Measurements from ENCODE around the gene BAD.

The BAD gene

GRCh38 chr11:64232967-64233315 is 51.5 kb downstream of the BAD start:
- DNase-seq (ENCODE audit: low read depth in 1 of 2, low spot score in 1 of 2), result no peak

GRCh38 chr11:64232182-64232966 is 52.1 kb downstream of the BAD start:
- no peak for DNase-seq (ENCODE audit: low read depth in 1 of 2, low spot score in 1 of 2)

- no peak for DNase-seq (ENCODE audit: low read depth in 1 of 2, low spot score in 1 of 2)
These were observed 52.9 kb downstream of the BAD start for GRCh38 chr11:64231546-64231945.

- no peak for DNase-seq (ENCODE audit: low read depth in 1 of 2, low spot score in 1 of 2)
These were observed 53.5 kb downstream of the BAD start for GRCh38 chr11:64230985-64231365.

DNA sequence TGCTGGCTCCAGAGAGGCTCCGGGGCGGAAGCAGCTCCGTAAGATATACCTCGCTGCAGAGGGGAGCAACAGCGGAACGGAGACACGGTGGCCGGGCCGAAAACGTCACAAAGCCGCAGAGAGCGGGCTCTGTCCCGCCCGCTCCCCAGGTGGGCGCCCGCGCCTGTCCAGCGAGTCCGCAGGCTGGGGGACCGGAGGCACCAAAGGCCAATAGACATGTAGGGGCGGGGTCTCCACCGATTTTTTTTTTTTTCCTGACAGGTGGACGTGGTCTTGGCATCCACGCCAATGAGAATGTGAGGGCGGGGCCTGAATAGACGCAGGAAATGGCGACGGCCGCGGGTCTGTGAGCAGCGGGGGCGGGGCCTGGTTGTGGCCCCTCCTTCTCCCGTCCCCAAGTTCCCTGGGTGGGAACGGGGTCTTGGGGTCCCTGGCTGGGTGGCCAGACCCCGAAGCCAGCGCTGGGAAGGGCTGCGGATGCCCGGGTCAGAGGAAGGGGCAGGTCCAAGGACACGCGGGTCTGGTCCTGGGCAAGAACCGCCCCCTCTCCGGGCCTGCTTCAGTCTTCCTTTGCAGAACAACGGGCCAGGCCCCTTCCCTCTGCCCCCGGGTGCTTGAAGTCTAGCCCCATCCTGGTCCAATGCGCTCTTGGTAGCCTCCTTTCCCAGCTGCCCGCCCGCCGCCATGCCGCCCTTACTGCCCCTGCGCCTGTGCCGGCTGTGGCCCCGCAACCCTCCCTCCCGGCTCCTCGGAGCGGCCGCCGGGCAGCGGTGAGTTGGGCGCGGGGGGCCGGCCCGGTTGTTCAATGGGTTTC is 54.1 kb downstream of the BAD start, which contains the start of gene DNAJC4:
TSS of gene DNAJC4 (plus strand) at position 378 of the 814 bp plus-strand sequence. CDS start at position 685, 307 bp downstream.
- peak; percentile 70 to 76 for DNase-seq (ENCODE audit: low read depth in 1 of 2, low spot score in 1 of 2)

- no peak for DNase-seq (ENCODE audit: low read depth in 1 of 2, low spot score in 1 of 2)
These were observed 54.7 kb downstream of the BAD start for GRCh38 chr11:64229744-64230170.

- DNase-seq (ENCODE audit: low read depth in 1 of 2, low spot score in 1 of 2), result no peak
These were observed 55.2 kb downstream of the BAD start for GRCh38 chr11:64229090-64229743.

GRCh38 chr11:64227405-64227956 is 57.0 kb downstream of the BAD start:
- no peak for DNase-seq (ENCODE audit: low read depth in 1 of 2, low spot score in 1 of 2)

- DNase-seq (ENCODE audit: low read depth in 1 of 2, low spot score in 1 of 2), result peak; percentile 15 to 27
These were observed 57.9 kb downstream of the BAD start for GRCh38 chr11:64226507-64227051.

DNA sequence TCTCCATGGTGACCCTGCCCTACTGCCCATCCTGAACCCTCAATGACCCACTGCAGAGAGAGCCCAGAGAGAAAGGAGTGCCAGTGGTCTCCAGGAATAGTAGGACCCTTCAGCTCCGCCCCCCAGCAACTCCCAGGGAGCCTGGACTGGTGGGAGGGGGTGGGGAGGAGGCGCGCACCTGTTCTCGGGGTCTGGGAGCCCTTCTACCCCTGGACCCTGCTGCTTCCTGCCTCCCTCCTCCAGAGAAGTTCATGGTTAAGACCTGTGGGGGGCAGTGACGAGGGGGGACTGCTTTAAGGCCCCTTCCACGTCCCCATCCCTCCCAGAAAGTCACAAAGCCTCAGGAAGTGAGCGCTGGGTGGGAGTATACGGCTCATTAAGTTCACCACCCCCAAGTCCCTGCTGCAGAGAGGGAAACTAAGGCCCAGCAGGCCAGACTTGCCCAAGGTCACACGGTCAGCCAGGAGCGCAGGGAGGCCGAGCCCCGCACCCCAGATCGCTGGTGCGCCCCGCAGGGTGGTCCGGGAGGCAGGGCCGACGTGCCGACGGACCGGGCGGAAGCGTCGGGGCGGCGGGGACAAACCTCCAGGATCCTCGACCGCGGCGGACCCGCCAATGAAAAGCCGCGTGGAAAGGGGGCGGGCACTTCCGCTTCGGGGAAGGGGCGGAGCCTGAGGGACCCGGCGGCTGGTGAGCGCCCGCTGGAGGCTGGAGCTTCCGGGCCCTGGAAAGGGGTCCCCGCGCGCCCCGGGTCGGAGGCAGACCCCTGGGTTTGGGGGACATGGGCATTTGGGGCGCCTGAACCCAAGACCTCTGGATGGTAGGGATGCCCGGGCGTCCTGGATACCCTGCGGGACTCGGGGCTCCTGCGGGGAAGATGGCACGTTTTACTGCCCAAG is 58.6 kb downstream of the BAD start, which contains the start of the genes NUDT22 and TRPT1:
TSS of gene NUDT22 (plus strand) at position 667 of the 899 bp plus-strand sequence. CDS start 379 bp downstream, outside the sequence.
TSS of gene TRPT1 (minus strand) at position 579 of the 899 bp plus-strand sequence. CDS start at position 253, 326 bp downstream.
- peak; percentile 84 to 90 for DNase-seq (ENCODE audit: low read depth in 1 of 2, low spot score in 1 of 2)

DNA sequence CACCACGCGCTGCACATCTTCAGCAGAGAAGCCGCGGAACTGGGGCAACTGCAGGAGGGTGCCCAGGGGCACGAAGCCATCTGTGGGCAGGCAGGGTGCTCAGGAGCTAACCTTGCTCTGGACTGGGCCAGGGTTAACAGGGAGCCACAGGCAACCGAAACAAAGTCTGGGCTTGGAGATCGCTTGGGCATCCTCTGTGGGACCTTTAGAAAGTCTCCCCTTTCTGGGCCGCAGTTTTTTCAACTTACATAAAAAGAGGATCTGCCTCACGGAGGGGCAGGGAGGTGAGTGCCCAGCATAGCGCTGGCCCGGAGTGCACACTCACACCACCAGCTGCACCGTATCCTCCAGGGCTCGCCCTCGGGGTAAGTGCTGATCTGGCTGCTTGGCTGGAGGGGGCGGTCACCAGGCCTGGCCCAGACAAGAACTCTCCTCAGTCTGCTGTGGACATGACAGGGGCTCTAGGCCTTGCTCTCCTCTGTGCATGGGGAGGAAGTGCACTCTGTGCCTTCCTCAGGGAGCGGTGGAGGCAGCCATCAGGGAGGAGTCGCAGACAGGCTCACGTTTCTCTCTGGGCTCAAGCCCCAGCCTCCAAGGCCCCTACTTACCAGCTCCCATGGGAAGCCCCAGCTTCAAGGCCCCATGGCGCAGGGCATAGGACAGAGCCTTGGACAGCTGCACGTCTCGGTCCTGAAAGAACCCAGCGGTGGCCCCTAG is 59.4 kb downstream of the BAD start:
- DNase-seq (ENCODE audit: low read depth in 1 of 2, low spot score in 1 of 2), result no peak

GRCh38 chr11:64224151-64224890 is 60.1 kb downstream of the BAD start:
- no peak for DNase-seq (ENCODE audit: low read depth in 1 of 2, low spot score in 1 of 2)

DNA sequence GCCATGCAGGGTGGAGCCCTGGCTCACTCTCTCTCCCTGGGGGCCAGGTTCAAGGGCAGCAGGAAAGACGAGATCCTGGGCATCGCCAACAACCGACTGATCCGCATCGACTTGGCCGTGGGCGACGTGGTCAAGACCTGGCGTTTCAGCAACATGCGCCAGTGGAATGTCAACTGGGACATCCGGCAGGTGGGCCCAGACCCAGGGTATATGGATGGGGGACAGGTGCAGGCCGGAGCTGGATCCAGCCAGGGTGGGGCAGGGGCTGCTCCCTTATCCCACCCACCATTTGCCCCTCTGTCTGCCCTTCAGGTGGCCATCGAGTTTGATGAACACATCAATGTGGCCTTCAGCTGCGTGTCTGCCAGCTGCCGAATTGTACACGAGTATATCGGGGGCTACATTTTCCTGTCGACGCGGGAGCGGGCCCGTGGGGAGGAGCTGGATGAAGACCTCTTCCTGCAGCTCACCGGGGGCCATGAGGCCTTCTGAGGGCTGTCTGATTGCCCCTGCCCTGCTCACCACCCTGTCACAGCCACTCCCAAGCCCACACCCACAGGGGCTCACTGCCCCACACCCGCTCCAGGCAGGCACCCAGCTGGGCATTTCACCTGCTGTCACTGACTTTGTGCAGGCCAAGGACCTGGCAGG is 61.3 kb downstream of the BAD start:
- no peak for DNase-seq (ENCODE audit: low read depth in 1 of 2, low spot score in 1 of 2)

- DNase-seq (ENCODE audit: low read depth in 1 of 2, low spot score in 1 of 2), result no peak
These were observed 61.8 kb downstream of the BAD start for GRCh38 chr11:64222651-64223000.

DNA sequence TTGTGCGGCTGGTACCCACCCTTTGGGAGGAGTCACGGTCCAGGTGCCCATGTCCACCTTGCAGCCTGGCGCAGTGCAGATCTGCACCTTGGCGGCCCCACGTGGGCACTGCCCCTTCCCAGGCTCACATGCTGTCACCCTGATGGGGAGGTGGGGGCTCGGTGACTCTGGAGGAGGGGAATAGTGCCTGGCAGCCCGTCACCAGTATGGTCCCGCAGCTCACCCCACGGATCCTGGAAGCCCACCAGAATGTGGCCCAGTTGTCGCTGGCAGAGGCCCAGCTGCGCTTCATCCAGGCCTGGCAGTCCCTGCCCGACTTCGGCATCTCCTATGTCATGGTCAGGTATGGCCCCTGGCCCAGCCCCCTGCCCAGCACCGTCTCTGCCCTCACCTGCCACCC is 63.7 kb downstream of the BAD start:
- DNase-seq (ENCODE audit: low read depth in 1 of 2, low spot score in 1 of 2), result no peak

- no peak for DNase-seq (ENCODE audit: low read depth in 1 of 2, low spot score in 1 of 2)
These were observed 64.2 kb downstream of the BAD start for GRCh38 chr11:64220271-64220670.

Measured in activated T-helper 1 cell treated with anti-CD3 and anti-CD28 coated beads, Interleukin-2, amount 50 U/mL, for 16 hours (primary cell).